Activated naive CD4-positive, alpha-beta T cell treated with anti-CD3 and anti-CD28 coated beads, Interleukin-2, amount 50 U/mL, for 24 hours (primary cell): ENCODE results near the gene STX7.

ENCODE experiments used
- H3K27ac Mint-ChIP-seq: one replicate; pipeline ENCODE4 v1.8.0; 2021; ENCODE audit warnings: mild to moderate bottlenecking, mixed read lengths
- H3K27me3 Mint-ChIP-seq: one replicate; pipeline ENCODE4 v1.8.0; 2021; ENCODE audit warnings: mixed read lengths
- H3K36me3 Mint-ChIP-seq: one replicate; pipeline ENCODE4 v1.8.0; 2021; ENCODE audit warnings: mixed read lengths
- H3K4me1 Mint-ChIP-seq: one replicate; pipeline ENCODE4 v1.8.0; 2021; ENCODE audit warnings: mixed read lengths
- H3K4me3 Mint-ChIP-seq: one replicate; pipeline ENCODE4 v1.8.0; 2021; ENCODE audit warnings: mild to moderate bottlenecking, mixed read lengths
- H3K9me3 Mint-ChIP-seq: one replicate; pipeline ENCODE4 v1.8.0; 2021; ENCODE audit warnings: mixed read lengths

The STX7 gene

GRCh38 chr6:132465530-132466485 is 47.1 kb downstream of the STX7 start:
- H3K9me3 Mint-ChIP-seq = no peaks in the 10 kb centered on the region
- no peak overlapping the region for H3K27ac Mint-ChIP-seq
- H3K36me3 Mint-ChIP-seq = peaks cover 13% of the 10 kb centered on the region
- H3K4me3 Mint-ChIP-seq = no peak overlapping the region
- no peaks in the 10 kb centered on the region for H3K27me3 Mint-ChIP-seq
- H3K4me1 Mint-ChIP-seq = no peaks in the 10 kb centered on the region

GRCh38 chr6:132464538-132465256 is 48.2 kb downstream of the STX7 start:
- no peaks in the 10 kb centered on the region for H3K9me3 Mint-ChIP-seq
- H3K4me3 Mint-ChIP-seq = no peak overlapping the region
- no peaks in the 10 kb centered on the region for H3K27me3 Mint-ChIP-seq
- H3K36me3 Mint-ChIP-seq = peaks cover 15% of the 10 kb centered on the region
- H3K4me1 Mint-ChIP-seq = no peaks in the 10 kb centered on the region
- no peak overlapping the region for H3K27ac Mint-ChIP-seq

- H3K36me3 Mint-ChIP-seq = peaks cover 22% of the 10 kb centered on the region
- H3K27ac Mint-ChIP-seq = no peak overlapping the region
- no peaks in the 10 kb centered on the region for H3K27me3 Mint-ChIP-seq
- H3K9me3 Mint-ChIP-seq = no peaks in the 10 kb centered on the region
- no peaks in the 10 kb centered on the region for H3K4me1 Mint-ChIP-seq
- no peak overlapping the region for H3K4me3 Mint-ChIP-seq
These were observed 51.0 kb downstream of the STX7 start for GRCh38 chr6:132461958-132462357.

DNA sequence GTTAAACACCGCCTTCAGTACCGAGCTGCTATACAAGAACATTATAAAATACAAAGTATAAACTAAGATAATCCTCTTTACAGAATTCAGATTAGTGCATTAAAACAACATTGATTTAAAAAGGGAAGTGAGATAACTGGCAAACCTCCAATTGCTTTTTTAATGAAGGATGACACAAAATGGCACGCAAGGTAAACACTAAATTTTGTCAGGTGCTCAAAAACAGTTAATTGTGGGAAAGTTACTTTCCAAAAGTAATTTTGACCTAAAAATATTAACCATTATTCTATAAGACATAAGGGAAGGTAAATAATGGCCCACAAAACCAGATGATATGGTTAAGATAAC is 53.3 kb downstream of the STX7 start:
- Mint-ChIP-seq H3K4me1 (no peaks in the 10 kb centered on the region), H3K4me3 (no peak overlapping the region), H3K27me3 (no peaks in the 10 kb centered on the region), H3K36me3 (peaks cover 29% of the 10 kb centered on the region), H3K27ac (no peak overlapping the region), H3K9me3 (no peaks in the 10 kb centered on the region)

DNA sequence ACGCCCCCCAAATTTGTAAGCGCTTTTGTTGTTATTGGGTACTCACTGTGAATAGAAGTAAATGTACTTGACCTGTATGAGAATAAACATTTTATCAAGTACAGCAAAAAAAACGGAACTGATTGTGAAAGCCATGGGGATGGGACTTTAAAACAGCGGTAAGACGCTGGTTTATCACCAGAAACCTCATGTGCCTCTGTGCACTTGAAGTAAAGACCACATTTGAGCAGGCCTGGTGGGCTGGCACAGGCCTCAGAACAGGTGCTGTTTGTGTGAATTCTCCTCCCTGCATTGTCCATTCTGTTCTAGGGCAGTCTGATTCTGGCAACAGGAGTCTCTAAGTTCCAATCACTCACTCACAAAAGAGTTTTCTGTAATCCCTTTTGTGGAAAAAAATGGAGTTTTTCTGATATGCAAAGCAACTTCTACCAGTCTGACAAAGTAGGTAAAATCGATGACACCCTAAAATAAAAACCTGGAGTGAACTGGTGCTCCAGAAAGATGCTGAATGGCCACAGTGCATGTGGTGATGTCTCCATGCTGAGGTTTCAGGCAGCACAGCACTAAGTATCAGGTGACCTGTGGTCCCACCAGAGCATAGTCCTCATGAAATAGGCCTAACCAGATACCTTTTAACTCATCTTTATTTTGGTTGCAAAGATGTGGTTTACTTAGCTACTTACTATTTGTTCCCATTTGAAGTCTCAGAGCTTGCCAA is 53.9 kb downstream of the STX7 start:
- Mint-ChIP-seq H3K36me3 (peaks cover 29% of the 10 kb centered on the region), H3K27ac (no peak overlapping the region), H3K4me1 (no peaks in the 10 kb centered on the region), H3K9me3 (no peaks in the 10 kb centered on the region), H3K27me3 (no peaks in the 10 kb centered on the region), H3K4me3 (no peak overlapping the region)

GRCh38 chr6:132456700-132457143 is 56.2 kb downstream of the STX7 start:
- H3K4me3 Mint-ChIP-seq = no peak overlapping the region
- no peaks in the 10 kb centered on the region for H3K9me3 Mint-ChIP-seq
- no peak overlapping the region for H3K27ac Mint-ChIP-seq
- H3K27me3 Mint-ChIP-seq = no peaks in the 10 kb centered on the region
- H3K4me1 Mint-ChIP-seq = no peaks in the 10 kb centered on the region
- H3K36me3 Mint-ChIP-seq = peaks cover 27% of the 10 kb centered on the region

GRCh38 chr6:132446855-132447241 is 66.1 kb downstream of the STX7 start:
- Mint-ChIP-seq H3K36me3 (peaks cover 15% of the 10 kb centered on the region), H3K4me1 (no peaks in the 10 kb centered on the region), H3K9me3 (peaks cover 11% of the 10 kb centered on the region), H3K27ac (no peak overlapping the region), H3K4me3 (no peak overlapping the region), H3K27me3 (no peaks in the 10 kb centered on the region)

DNA sequence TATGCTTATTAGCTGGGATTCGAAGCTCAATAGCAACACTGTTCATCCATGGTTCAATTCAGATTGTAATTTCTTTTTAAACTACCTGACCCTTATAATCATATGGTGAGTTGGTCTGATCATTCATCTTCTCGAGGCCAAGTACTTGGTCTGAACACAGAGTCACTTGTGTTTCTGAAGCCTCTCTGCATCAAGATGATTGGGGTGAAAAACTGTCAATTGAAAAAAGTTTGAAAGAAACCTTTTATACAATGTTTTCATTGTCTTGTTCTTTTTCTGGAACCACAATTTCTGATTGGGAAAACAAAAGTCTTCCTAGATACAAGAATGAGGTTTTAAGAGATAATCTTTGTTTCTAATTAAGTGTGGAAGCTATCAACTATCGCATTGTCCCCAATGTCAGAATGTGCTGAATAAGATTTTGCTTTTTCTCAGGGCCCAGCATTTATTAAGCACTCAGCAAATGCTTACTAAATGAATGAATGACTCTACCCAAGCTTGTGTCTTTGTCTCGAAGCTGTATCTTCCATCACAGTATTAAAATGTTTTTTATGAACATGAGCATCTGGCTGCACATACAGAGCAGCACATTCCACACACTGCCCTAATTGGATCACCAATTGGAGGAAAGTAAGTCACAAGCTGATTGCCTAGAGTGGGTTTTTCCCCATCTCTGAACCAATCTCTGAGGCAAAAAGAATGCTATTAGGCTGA is 66.6 kb downstream of the STX7 start:
- Mint-ChIP-seq H3K9me3 (peaks cover 11% of the 10 kb centered on the region), H3K27ac (no peak overlapping the region), H3K27me3 (no peaks in the 10 kb centered on the region), H3K4me3 (no peak overlapping the region), H3K4me1 (no peaks in the 10 kb centered on the region), H3K36me3 (peaks cover 11% of the 10 kb centered on the region)

GRCh38 chr6:132445201-132445951 is 67.5 kb downstream of the STX7 start:
- Mint-ChIP-seq H3K36me3 (peaks cover 5% of the 10 kb centered on the region), H3K27me3 (no peaks in the 10 kb centered on the region), H3K4me1 (no peaks in the 10 kb centered on the region), H3K4me3 (no peak overlapping the region), H3K9me3 (peaks cover 7% of the 10 kb centered on the region), H3K27ac (no peak overlapping the region)

DNA sequence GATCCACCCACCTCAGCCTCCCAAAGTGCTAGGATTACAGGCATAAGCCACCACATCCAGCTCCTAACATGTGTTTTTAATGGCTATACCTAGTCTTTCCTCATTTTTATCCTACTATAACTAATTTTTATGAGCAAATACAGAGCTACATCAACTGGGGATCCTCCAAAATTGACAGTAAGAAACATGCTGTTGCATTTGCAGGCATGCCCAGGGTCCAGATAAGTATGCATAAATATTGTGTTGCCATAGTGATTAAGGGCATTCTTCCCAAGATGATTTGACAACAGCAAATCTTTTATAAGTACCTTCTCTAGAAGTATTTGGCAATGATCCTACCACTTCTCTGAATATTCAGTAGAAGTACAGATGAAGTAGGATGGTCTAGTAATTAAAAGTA is 69.7 kb downstream of the STX7 start:
- Mint-ChIP-seq H3K4me1 (no peaks in the 10 kb centered on the region), H3K9me3 (peaks cover 13% of the 10 kb centered on the region), H3K27me3 (no peaks in the 10 kb centered on the region), H3K27ac (no peak overlapping the region), H3K36me3 (peaks cover 3% of the 10 kb centered on the region), H3K4me3 (no peak overlapping the region)

- H3K27ac Mint-ChIP-seq = no peak overlapping the region
- no peaks in the 10 kb centered on the region for H3K4me1 Mint-ChIP-seq
- H3K4me3 Mint-ChIP-seq = no peak overlapping the region
- peaks cover 14% of the 10 kb centered on the region for H3K27me3 Mint-ChIP-seq
- H3K36me3 Mint-ChIP-seq = no peaks in the 10 kb centered on the region
- no peaks in the 10 kb centered on the region for H3K9me3 Mint-ChIP-seq
These were observed 82.8 kb downstream of the STX7 start for GRCh38 chr6:132430110-132430509.

GRCh38 chr6:132425176-132425575 is 87.7 kb downstream of the STX7 start:
- Mint-ChIP-seq H3K27me3 (peaks cover 12% of the 10 kb centered on the region), H3K9me3 (peaks cover 25% of the 10 kb centered on the region), H3K4me1 (no peaks in the 10 kb centered on the region), H3K4me3 (no peak overlapping the region), H3K27ac (no peak overlapping the region), H3K36me3 (no peaks in the 10 kb centered on the region)

- Mint-ChIP-seq H3K36me3 (no peaks in the 10 kb centered on the region), H3K27me3 (peaks cover 10% of the 10 kb centered on the region), H3K27ac (no peak overlapping the region), H3K9me3 (peaks cover 25% of the 10 kb centered on the region), H3K4me1 (no peaks in the 10 kb centered on the region), H3K4me3 (no peak overlapping the region)
These were observed 89.1 kb downstream of the STX7 start for GRCh38 chr6:132423839-132424238.

- no peak overlapping the region for H3K27ac Mint-ChIP-seq
These were observed 94.5 kb downstream of the STX7 start for GRCh38 chr6:132418235-132418965.

More at GRCh38 chr6:132418235-132418965, 94.5 kb downstream of the STX7 start:
- no peaks in the 10 kb centered on the region for H3K4me1 Mint-ChIP-seq
- H3K27me3 Mint-ChIP-seq = peaks cover 7% of the 10 kb centered on the region
- peaks cover 23% of the 10 kb centered on the region for H3K9me3 Mint-ChIP-seq
- no peaks in the 10 kb centered on the region for H3K36me3 Mint-ChIP-seq
- no peak overlapping the region for H3K4me3 Mint-ChIP-seq
